K562 (cell line): Measurements from ENCODE around the gene VPS16. TPM values are rescaled to one million over a fixed set of nuclear protein-coding genes. Genes with fewer than 3 reads are reported as not detected.

Experiments used
- FOXK1 ChIP-seq: sonication (generic); formaldehyde crosslinking; IDR thresholded peaks from 2 replicates; pipeline ENCODE4 v1.8.0; 2022; ENCODE audit warnings: missing genetic modification reagents, mild to moderate bottlenecking, borderline replicate concordance
- FOXK2 ChIP-seq, 2 experiments: fragments of 450-650 bp; IDR thresholded peaks in 1 of 2; conservative IDR thresholded peaks in 1 of 2; 2 replicates each; pipeline ENCODE4 v1.6.1; 2016; ENCODE audit warnings: low read depth in 2 of 2, mild to moderate bottlenecking in 1 of 2
- MITF ChIP-seq: IDR thresholded peaks from 2 replicates; pipeline ENCODE4 v1.6.1; 2014; ENCODE audit warnings: antibody characterized with exemption
- NR1H2 ChIP-seq: sonication (generic); formaldehyde crosslinking; IDR thresholded peaks from 2 replicates; pipeline ENCODE4 v1.4.0; 2020; ENCODE audit warnings: mild to moderate bottlenecking, missing genetic modification reagents
- RBM22 ChIP-seq: fragments of 200-400 bp; formaldehyde crosslinking; IDR thresholded peaks from 2 replicates; pipeline ENCODE4 v1.6.1; 2018; ENCODE audit warnings: low read length, low read depth; ENCODE audit not compliant: poor library complexity, severe bottlenecking
- SAFB ChIP-seq: fragments of 200-400 bp; formaldehyde crosslinking; IDR thresholded peaks from 2 replicates; pipeline ENCODE4 v1.6.1; 2017; ENCODE audit warnings: low read depth, low read length, borderline replicate concordance
- SAFB2 ChIP-seq: fragments of 200-400 bp; formaldehyde crosslinking; IDR thresholded peaks from 2 replicates; pipeline ENCODE4 v1.6.1; 2018; ENCODE audit warnings: borderline replicate concordance, low read length, low read depth, moderate library complexity; ENCODE audit not compliant: severe bottlenecking
- TAF1 ChIP-seq: IDR thresholded peaks from 2 replicates; pipeline ENCODE4 v1.6.1; 2011; ENCODE audit warnings: mild to moderate bottlenecking, low read length, moderate library complexity; ENCODE audit not compliant: insufficient read depth, control insufficient read depth, severe bottlenecking; ENCODE audit errors: extremely low read depth
- TAF7 ChIP-seq: fragments of 450-650 bp; IDR thresholded peaks from 2 replicates; pipeline ENCODE4 v1.6.1; 2016; ENCODE audit warnings: missing genetic modification characterization, missing compliant biosample characterization
- TCF7 ChIP-seq: sonication (generic); IDR thresholded peaks from 2 replicates; pipeline ENCODE4 v1.6.1; 2016; ENCODE audit warnings: antibody characterized with exemption, borderline replicate concordance
- TRIM28 ChIP-seq: fragments of 450-650 bp; IDR thresholded peaks from 2 replicates; pipeline ENCODE4 v1.6.1; 2017
- ZBTB12 ChIP-seq: fragments of 250-450 bp; sonication (Bioruptor Pico); IDR thresholded peaks from 2 replicates; pipeline ENCODE4 v1.4.0; 2020
- ZBTB17 ChIP-seq: fragments of 450-650 bp; formaldehyde crosslinking; IDR thresholded peaks from 2 replicates; pipeline ENCODE4 v1.4.0; 2020; ENCODE audit warnings: mild to moderate bottlenecking
- ZBTB2 ChIP-seq: fragments of 450-650 bp; IDR thresholded peaks from 2 replicates; pipeline ENCODE4 v1.6.1; 2016; ENCODE audit warnings: antibody characterized with exemption
- ZFP1 ChIP-seq: fragments of 450-650 bp; formaldehyde crosslinking; IDR thresholded peaks from 2 replicates; pipeline ENCODE4 v1.4.0; 2020; ENCODE audit warnings: mild to moderate bottlenecking, mixed read lengths
- ZHX1 ChIP-seq: fragments of 150-350 bp; conservative IDR thresholded peaks from 2 replicates; pipeline ENCODE4 v1.6.1; 2014; ENCODE audit warnings: low read length
- ZNF449 ChIP-seq: fragments of 250-450 bp; sonication (Bioruptor Pico); IDR thresholded peaks from 2 replicates; pipeline ENCODE4 v1.8.0; 2022; ENCODE audit warnings: moderate library complexity, mild to moderate bottlenecking, inconsistent platforms
- ZNF507 ChIP-seq: conservative IDR thresholded peaks from 2 replicates; pipeline ENCODE4 v1.6.1; 2017; ENCODE audit warnings: missing genetic modification characterization, missing compliant biosample characterization
- ZNF830 ChIP-seq: fragments of 250-450 bp; sonication (Bioruptor Pico); IDR thresholded peaks from 2 replicates; pipeline ENCODE4 v1.5.0; 2021; ENCODE audit warnings: mild to moderate bottlenecking
- ZZZ3 ChIP-seq: fragments of 450-650 bp; IDR thresholded peaks from 2 replicates; pipeline ENCODE4 v1.6.1; 2016; ENCODE audit warnings: antibody characterized with exemption, mild to moderate bottlenecking, moderate library complexity
- polyA plus RNA-seq, 8 experiments: library from polyadenylated mRNA; depleted of rRNA in 4 of 8; stranded (reverse) in 5 of 8; unstranded in 3 of 8; fragments of >200 nt; fragmentation: Nextera tagmentation in 2 of 8; fragmentation: Illumina TruSeq in 1 of 8; extraction: Ambion mirVana in 2 of 8; extraction: Trizol in 1 of 8; gene quantifications; 2 replicates each; pipeline versions ENCODE4 v1.2.1 to v1.2.3, GENCODE V29; 2011 to 2014; ENCODE audit warnings: inconsistent platforms in 1 of 8, missing spikeins in 1 of 8
- total RNA-seq, 7 experiments: library from RNA; depleted of rRNA in 6 of 7; stranded (reverse); fragments of >200 nt in 6 of 7; fragmentation: Illumina TruSeq in 2 of 7; extraction: Trizol in 2 of 7; gene quantifications; 2 replicates each; pipeline versions ENCODE4 v1.2.1 to v1.2.3, GENCODE V29; 2011 to 2021; ENCODE audit warnings: low replicate concordance in 1 of 7

VPS16 gene
- total and polyA plus RNA-seq, 9 of the 15 experiments (the other 6 are each of a cell fraction or from before 2014, with no cell fraction given): 6.8 to 24.7 (median 14.0) TPM

GRCh38 chr20:2820084-2820895, 20.3 kb upstream of the VPS16 start (continued):
- TF ChIP-seq ZBTB12 (CRISPR knock-in tag) (no peak), FOXK2 (conservative IDR thresholded peaks at IDR 0.05 in 1 of 2, IDR thresholded peaks at IDR 0.05 in 1 of 2; ENCODE audit: low read depth in 2 of 2) (peak in 1 of 2 experiments; percentile 16; a peak in 1 of 4 replicates), TRIM28 (no peak), ZBTB2 (no peak), ZNF449 (no peak), SAFB2 (no peak), TCF7 (no peak), SAFB (no peak), FOXK1 (no peak), ZHX1 (no peak), ZNF507 (tag) (no peak), TAF7 (no peak), ZBTB17 (no peak), ZZZ3 (no peak), ZNF830 (CRISPR knock-in tag) (no peak), TAF1 (no peak), RBM22 (no peak), NR1H2 (CRISPR knock-in tag) (no peak), ZFP1 (no peak), MITF (no peak)
